HG03135 (cell line): ENCODE measurements around the gene MCM7.
"Not testable (repeated sequence)": the region's sequence is repeated elsewhere in the genome, so short reads cannot be mapped to it uniquely, and the experiment has no call there.

ENCODE experiments used
- ATAC-seq: cut with Tn5 transposase; IDR thresholded peaks from one replicate; pipeline ENCODE4 v1.9.1; 2021; ENCODE audit warnings: mild to moderate bottlenecking, moderate library complexity; ENCODE audit not compliant: unreplicated experiment

MCM7 gene

DNA sequence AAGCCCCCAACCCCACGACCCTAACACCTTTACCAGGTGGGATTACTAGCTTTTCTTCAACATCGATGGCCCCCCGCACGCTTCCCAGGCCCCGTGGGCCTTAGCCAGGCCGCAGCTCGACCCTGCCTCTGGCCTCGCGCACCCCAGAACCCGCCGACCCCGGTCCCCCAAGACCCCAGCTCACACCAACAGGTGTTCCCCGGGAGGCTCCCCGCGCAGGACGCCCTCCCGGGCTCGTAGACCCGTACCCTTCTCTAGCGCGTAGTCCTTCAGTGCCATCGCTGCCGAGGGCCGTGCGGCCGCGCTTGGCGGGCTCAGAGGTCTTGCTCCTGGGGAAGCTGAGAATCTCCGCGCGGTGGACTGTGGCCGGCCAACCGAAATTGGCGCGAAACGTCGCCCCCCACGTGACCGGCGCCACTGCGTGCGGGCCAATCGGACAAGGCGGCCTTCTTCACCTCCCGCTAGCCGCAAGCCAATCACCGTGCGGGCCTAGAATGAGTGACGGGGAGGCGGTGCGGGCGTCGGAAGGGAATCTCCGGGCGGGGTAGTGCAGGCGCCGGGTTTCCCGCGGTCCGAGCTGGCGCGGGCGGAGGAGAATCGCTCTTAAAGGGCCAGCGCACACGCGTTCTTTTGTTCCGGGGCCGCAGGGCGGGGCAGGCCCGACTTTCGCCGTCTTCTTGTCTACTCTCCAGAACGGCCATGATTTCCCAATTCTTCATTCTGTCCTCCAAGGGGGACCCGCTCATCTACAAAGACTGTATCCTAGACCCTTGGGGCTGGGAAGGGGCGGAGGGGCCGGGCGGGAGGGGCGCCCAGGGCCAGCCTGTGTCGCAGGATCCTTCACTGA lies at the start of gene MCM7, which contains the start of gene AP4M1:
TSS of gene MCM7 (minus strand) at position 382 of the 847 bp plus-strand sequence. CDS start at position 279, 103 bp downstream.
TSS of gene AP4M1 (plus strand) at position 628 of the 847 bp plus-strand sequence. CDS start at position 700, 72 bp downstream.
- ATAC-seq: peak; percentile 80

DNA sequence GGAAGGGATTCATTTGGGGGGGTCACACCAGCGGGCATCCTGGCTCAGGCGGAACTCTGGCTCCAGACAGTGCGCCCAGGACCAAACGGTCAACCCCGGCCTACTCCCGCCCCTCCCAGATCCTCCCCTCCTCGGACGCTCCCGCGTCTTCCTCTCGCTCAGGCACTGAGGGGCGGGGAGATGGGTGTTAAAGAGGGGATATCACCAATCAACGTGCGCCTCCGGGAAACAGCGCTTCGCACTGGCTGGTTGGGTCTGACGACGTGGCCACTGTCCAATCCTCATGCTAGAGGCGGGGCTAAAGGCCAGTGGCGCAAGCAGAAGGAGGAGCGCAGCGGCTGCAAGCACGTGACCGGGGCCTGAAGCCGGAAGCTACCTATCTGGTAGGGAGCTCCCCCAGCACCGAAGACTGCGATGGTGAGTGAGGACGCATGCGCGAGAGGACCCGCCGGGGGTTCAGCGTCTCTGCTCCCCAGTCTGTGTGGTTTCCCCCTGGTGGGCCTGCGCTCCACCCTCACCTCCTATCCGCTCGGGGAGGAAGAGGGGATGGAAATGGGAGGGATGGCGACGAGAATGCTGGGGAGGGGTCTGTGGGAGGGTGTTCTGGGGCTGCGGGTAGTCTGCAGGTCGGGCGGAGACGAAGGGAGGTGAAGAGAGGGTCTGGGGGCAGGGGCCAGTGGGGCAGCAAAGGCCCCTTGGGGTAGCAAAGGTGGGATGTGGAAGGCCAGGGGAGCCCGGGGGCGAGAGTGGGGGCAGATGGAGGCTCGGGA lies 47.5 kb upstream of the MCM7 start, which contains the start of gene LAMTOR4:
TSS of gene LAMTOR4 (plus strand) at position 360 of the 770 bp plus-strand sequence. CDS start at position 415, 55 bp downstream.
- peak; percentile 98 for ATAC-seq

DNA sequence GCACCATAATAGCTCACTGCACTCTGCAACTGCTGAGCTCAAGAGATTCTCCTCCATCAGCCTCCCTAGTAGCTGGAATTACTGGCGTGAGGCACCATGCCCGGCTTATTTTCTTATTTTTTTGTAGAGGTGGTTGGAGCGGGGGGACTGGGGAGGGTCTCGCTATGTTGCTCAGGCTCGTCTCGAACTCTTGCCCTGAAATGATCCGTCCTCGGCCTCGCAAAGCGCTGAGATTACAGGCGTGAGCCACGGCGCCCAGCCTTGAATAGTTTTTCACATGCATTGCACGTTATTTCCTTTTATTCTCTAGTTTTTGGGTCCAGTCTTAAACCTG lies 47.0 kb upstream of the MCM7 start:
- ATAC-seq: no peak

DNA sequence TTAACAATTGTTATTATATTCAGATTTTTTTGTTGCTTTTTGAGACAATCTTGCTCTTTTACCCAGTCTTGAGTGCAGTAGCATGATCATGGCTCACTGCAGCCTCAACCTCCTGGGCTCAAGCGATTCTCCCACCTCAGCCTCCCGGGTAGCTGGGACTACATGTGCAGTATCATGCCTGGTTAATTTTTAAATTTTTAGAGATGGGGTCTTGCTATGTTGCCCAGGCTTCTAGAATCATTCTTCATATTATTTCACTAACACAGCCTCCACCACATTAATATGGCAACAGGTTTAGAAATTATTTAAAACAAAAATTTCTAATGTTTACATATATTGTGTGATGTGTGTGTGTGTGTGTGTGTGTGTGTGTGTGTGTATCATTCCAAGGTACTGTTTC lies 46.1 kb upstream of the MCM7 start:
- ATAC-seq: no peak

DNA sequence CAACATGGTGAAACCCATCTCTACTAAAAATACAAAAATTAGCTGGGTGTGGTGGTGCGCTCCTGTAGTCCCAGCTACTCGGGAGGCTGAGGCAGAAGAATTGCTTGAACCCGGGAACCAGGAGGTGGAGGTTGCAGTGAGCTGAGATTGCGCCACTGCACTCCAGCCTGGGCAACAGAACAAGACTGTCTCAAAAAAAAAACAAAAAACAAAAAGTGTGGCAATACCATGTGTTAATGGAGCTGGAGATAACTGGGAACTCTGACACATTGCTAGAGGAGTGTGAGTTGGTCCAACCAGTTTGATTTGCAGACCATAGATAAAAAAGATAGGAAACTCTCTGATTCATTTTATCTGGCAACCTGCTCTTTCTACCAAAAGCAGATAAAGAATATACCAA lies 45.2 kb upstream of the MCM7 start:
- ATAC-seq: not testable (repeated sequence)

DNA sequence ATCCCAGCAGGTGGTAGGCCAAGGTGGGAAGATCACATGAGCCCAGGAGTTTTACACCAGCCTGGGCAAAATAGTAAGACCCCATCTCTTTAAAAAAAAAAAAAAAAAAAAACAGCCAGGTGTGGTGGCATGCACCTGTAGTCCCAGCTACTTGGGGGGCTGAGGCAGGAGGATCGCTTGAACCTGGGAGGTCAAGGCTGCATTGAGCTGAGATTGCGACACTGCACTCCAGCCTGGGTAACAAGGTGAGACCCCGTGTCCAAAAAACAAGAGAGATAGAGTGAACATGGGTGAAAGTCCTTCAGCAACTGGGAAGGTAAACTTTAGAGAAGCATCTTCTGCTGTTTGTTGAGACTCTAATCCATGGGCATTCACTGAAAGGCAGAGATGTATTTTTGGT lies 41.3 kb upstream of the MCM7 start:
- ATAC-seq: no peak

DNA sequence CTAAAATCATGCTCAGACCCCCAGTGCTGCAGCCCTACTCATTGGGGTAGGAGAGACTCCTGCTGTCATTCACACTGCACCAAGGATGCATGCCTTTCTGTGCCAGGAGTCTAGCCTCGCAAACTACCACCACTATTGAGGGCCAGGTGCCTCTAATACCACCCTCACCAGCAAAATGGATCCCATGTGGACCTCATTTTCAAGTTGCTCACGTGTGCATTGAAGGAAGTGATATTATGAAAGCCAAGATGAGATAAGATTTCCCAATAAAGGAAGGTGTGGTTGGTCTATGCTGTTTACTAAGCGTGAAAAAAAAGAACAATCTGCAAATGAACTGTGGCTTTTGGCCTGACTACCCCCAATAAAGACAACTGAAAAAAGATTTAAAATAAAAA lies 40.4 kb upstream of the MCM7 start:
- no peak for ATAC-seq

DNA sequence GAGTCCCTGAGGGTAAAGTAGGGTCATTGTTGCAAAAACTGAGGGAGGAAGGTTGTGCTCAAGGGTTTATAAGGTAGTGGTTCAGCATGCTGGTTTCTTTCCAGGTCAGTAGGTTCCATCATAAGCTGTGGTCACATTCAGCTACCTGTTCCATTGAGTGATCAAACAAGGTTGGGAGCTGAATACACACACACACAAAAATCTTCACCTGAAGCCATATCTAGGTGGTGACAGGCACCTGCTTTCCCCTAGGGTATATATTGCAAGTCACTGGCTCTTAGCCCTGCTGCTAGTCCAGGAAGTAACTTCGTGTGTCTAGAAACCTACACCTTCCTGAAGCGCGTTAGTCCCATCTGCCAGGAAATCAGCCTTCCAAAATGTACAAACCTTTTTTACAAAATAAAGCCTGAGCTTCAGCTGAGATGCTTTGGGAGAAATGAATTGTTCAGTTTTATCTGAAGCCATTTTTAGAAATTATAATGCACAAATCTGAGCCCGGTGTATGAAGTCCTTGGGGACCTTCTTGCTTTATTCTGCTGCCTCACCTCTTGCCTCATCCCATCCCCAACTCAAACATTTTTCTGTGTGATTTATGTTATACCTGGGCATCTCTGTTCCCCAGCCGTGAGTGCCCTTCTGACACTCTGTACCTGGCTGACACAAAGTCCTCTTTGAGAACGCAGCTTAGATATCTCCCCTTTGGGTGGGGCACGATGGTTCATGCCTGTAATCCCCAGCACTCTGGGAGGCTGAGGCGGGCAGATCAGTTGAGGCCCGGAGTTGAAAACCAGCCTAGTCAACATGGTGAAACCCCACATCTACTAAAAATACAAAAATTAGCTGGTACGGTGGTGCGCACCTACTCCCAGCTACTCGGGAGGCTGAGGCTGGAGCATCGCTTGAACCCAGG lies 36.9 kb upstream of the MCM7 start:
- ATAC-seq: no peak

DNA sequence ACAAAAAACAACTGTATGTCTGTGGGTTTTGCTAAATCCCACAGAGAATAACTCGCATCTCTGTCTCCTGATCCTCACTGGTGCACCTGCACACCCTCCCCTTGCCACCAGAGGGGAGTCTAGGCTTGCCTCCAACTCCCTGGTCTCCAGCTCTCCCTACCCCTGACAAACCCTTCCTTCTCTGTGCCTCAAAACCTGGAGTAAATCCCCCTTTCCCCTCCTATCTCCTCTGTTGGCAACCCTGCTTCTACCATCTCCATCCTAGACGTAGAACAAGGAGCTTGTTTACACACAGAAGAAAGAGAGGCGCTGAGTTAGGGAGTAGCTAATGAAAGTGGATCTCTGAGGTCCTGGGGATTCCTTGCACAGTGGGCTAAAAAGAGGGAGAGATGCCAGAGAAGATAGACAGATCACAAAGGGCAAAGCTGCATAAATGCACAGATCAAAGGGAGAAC lies 31.5 kb upstream of the MCM7 start:
- ATAC-seq: peak; percentile 56

DNA sequence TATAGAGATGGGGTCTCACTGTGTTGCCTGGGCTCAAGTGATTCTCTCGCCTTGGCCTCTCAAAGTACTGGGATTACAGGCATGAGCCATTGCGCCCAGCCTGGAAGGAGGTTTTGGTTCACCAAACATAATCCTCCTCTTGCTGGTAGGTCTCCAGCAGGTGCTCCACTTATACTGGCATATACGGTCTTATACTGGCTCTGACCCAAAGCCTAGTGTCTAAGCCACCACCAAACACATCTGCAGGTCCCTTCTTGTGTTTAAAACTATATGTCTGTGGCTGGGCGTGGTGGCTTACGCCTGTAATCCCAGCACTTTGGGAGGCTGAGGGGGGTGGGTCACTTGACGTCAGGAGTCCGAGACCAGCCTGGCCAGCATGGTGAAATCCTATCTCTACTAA lies 30.9 kb upstream of the MCM7 start:
- no peak for ATAC-seq

DNA sequence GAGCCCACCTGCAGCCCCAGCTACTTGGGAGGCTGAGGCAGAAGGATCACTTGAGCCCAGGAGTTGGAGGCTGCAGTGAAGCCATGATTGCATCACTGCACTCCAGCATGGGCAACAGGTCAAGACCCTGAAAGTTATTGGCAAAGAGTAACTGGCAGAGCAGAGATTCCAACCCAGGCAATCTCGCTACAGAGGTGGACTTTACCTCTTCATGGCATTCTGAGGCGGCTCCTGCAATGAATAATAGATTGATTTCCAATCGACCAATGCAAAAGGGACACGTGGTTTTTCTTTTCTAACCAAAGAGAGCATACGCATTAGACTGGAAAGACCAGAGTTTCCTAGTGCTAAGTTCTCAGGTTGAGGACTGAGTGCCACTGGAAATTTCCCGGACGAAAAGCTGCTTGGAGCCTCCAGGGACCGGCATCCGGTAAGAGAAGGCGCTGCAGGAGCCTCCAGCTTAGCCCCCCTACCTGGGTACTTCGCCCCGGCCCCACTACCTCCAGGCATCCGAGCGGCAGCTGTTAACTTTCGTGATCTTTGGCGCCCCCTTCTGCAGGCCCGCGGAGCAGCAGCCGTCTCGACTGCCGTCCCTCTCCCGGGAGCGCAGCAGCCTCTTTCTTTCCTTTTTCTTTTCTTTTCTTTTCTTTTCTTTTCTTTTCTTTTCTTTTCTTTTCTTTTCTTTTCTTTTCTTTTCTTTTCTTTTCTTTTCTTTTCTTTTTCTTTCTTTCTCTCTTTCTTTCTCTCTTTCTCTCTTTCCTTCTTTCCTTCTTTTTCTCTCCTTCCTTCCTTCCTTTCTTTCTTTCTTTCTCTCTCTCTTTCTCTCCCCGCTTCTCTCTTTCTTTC lies 29.6 kb upstream of the MCM7 start:
- ATAC-seq: no peak

DNA sequence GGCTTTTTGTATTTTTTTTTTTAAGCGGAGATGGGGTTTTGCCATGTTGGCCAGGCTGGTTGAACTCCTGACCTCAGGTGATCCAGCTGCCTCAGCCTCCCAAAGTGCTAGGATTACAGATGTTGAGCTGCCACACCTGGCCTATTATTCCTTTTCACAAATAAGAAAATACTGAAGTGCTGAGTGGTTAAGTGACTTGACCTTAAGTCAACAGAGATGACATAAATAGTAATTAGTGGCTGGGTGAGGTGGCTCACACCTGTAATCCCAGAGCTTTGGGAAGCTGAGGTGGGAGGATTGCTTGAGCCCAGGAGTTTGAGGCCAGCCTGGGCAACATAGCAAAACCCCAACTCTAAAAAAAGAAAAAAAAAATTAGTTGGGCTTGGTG lies 29.0 kb upstream of the MCM7 start:
- not testable (repeated sequence) for ATAC-seq

DNA sequence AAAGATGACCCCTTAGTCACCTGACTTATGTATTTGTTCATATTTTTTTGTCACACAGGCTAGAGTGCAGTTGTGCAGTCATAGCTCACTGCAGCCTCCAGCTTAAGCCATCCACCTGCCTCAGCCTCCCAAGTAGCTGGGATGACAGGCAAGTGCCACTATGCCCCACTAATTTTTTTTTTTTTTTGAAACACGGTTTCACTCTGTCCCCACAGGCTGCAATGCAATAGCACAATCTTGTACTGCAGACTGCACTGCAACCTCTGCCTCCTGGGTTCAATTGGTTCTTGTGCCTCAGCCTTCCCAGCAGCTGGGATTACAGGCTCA lies 27.4 kb upstream of the MCM7 start:
- no peak for ATAC-seq

DNA sequence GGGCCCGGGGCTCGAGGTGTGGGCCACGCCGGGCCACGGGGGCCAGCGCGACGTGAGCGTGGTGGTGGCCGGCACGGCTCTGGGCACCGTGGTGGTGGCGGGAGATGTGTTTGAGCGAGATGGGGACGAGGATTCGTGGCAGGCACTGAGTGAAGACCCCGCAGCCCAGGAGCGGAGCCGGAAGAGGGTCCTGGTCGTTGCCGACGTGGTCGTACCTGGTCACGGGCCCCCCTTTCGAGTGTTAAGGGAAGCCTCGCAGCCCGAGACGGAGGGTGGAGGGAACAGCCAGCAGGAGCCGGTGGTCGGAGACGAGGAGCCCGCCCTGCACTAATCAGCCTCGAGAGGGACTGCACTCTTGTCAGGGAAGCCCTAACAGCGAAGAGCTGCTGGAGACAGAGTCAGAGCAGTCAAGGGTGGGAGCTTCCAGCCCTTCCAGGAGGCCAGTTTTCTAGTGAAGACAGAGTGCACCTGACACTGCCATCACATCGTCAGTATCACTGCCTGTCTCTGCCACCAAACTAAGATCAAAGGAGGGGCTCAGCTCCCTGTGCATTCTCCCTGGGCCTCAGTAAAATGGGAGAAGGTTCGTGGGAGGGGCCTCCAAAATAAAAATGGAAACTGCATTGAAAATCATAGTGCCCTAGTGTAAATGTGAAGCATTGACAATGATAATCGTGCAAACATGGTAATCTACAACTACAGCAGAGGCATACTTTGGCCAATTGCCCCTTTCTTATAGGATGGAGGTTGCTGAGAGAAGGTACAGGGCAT lies 26.9 kb upstream of the MCM7 start:
- ATAC-seq: peak; percentile 2

DNA sequence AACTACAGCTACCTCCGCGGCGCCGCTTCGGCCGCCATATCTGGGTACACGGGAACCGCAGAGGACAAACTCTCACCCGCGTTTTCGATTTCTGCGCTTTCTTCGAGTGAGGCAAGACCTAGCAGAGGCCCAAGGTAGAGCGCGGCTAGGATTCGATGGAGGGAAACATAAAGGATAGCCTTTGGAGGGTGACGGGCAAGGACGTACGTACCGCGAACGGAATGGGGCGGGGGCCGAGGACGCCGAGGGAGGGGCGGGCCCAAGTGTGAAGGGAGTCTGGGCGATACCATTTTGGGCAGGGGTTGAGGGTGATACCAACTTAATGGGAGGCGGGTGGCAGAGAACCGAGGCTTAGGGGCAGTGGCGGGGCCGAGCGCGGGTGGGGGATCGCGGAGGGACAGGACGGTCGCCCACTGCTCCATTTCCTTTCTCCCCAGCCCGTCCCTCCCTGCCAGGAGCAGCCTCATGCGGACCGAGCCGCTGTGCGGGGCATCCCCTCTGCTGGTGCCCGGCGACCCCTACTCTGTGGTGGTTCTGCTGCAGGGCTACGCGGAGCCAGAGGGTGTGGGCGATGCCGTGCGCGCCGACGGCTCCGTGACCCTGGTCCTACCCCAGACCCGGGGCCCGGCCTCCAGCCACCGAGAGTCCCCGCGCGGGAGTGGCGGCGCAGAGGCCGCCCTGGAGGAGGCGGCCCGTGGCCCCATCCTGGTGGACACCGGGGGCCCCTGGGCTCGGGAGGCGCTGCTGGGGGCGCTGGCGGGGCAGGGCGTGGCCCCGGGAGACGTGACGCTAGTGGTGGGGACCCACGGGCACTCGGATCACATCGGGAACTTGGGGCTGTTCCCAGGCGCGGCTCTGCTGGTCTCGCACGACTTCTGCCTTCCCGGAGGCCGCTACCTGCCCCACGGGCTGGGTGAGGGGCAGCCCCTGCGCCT lies 26.0 kb upstream of the MCM7 start, which contains the start of gene MBLAC1:
TSS of gene MBLAC1 (plus strand) at position 37 of the 935 bp plus-strand sequence. CDS start at position 466, 429 bp downstream.
- ATAC-seq: peak; percentile 55

DNA sequence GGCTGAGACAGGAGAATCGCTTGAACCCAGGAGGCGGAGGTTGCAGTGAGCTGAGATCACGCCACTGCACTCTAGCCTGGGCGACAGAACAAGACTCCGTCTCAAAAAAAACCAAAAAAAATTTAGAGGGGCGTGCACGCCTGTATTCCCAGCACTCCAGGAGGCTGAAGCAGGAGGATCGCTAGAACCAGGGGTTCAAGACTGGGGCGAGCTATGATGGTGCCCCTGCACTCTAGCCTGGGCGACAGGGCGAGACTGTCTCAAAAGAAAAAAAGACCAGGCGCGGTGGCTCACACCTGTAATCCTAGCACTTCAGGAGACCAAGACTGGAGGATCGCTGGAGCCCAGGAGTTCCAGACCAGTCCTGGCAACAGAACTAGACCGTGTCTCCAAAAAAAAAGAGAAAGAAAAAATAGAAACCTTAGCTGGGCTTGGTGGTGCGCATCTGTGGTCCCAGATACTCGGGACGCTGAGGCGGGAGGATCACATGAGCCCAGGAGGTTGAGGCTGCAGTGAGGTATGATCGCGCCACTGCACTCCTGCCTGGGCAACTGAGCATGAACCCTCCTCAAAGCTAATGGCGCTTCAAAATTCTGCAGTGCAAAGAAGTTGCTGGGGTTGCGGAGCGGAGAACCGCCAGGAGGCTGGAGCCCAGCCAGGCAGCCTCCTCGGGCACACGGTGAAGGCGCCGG lies 25.2 kb upstream of the MCM7 start:
- ATAC-seq: peak; percentile 19
